ENCODE data around the gene PLA2G4A. TPM values are rescaled to one million over a fixed set of nuclear protein-coding genes. Genes with fewer than 3 reads are reported as not detected.

The PLA2G4A gene
- polyA plus RNA-seq, 4 donors = 7.4 to 14.0 (median 11.5) TPM

GRCh38 chr1:186966456-186966855 lies 137.7 kb downstream of the PLA2G4A start:
- DNase-seq (ENCODE audit: low read depth in 4 of 4, low spot score in 3 of 4) = no peak

GRCh38 chr1:186967656-186968394 lies 139.1 kb downstream of the PLA2G4A start:
- no peak for DNase-seq (ENCODE audit: low read depth in 4 of 4, low spot score in 3 of 4)

DNA sequence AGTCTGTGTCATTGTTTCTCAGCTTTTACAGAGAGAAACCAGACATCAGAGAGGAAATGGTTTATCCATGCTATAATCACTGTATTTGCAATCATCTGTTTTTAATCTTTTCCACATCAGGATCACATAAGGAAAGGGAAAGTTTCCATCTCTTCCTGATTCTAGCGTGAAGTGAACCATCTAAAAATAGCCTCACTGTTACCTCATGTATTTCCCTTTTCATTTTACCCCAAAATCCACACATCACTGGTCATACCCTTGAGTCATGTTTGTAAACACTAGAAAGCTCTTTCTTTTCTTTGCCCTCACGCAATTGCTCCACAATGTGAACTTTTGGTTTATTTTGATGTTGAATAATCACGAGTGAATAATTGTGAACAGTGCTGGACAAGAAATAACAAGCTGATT lies 146.0 kb downstream of the PLA2G4A start:
- DNase-seq (ENCODE audit: low read depth in 4 of 4, low spot score in 3 of 4) = no peak

- no peak for DNase-seq (ENCODE audit: low read depth in 4 of 4, low spot score in 3 of 4)
These were observed 146.5 kb downstream of the PLA2G4A start for GRCh38 chr1:186975220-186975619.

DNA sequence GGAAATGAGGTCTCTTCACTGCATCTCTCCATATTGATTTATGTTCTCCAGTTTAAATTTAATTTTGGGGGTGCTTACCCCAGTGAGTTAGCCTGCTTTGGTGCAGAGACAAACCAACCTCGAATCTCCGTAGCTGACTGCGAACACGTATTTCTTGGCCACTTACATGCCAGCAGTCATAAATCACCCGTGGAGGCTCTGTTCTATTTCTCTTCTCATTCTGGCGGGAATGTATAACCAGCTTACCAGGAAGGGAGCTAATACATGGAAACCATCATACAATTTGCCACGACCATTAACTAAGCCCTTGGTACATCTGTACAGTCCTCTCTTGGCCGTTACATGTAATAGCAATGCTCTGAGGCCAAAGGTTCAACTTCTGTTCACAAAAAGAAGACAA lies 148.0 kb downstream of the PLA2G4A start:
- no peak for DNase-seq (ENCODE audit: low read depth in 4 of 4, low spot score in 3 of 4)

GRCh38 chr1:186977266-186977957 lies 148.7 kb downstream of the PLA2G4A start:
- DNase-seq (ENCODE audit: low read depth in 4 of 4, low spot score in 3 of 4) = no peak

DNA sequence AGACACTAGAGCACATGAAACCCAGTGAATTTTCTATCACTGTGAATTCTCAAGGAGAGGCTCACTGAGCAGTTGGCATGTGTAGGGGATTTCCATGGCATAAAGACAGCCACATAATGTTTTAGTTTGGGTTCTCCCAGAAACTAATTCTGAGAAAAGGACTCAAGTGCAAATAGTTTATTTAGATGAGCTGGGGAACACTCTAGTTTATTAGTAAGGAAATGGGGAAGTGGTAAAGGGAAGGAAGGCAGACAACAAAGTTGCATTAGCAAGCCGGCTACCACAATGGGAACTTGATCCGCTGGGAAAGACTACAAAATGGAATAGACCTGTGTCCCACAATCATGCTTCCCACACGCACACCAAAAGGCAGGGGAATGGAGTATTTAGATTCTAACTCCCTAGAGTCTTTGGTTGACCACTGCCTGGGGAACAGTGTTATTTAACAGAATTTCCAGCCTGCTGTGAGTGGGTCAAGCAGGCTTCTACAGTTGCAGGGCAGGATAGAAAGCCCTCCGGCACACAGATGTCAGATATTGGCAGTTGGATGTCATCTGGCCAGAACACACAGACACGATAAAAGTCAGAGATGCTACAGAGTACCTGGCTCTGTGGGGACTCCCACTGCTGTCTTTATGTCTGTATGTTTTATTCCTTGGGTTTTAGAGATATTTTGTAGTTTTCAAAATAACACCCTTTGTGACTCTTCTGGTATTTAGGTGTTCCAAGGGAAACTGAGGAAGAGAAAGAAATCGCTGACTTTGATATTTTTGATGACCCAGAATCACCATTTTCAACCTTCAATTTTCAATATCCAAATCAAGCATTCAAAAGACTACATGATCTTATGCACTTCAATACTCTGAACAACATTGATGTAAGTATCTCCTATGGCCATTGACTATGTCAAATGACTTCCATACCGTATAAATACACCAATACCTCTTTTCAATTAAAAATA lies 150.1 kb downstream of the PLA2G4A start:
- no peak for DNase-seq (ENCODE audit: low read depth in 4 of 4, low spot score in 3 of 4)

GRCh38 chr1:186980400-186980799 lies 151.7 kb downstream of the PLA2G4A start:
- DNase-seq (ENCODE audit: low read depth in 4 of 4, low spot score in 3 of 4) = no peak

- no peak for DNase-seq (ENCODE audit: low read depth in 4 of 4, low spot score in 3 of 4)
These were observed 153.4 kb downstream of the PLA2G4A start for GRCh38 chr1:186982116-186982515.

DNA sequence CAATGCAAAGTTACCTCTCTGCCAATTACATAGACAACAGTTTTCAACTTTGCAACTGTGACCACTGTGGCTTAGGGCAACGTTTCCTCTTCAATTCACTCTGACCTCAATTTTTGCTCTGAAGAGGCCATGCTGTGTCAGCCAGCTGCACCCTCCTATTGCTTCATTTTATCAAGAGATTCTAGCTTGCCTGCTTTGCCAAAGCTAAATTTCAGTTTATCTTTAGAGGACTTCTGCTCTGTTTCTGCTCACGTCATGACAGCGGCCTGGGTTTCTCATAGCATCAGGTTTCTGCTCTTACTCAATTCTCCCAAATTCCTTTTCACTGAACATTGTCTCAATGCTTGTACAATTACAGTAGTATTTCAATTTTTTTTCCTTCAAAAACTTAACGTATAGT lies 154.6 kb downstream of the PLA2G4A start:
- DNase-seq (ENCODE audit: low read depth in 4 of 4, low spot score in 3 of 4) = no peak

- DNase-seq (ENCODE audit: low read depth in 4 of 4, low spot score in 3 of 4) = no peak
These were observed 156.2 kb downstream of the PLA2G4A start for GRCh38 chr1:186984959-186985358.

DNA sequence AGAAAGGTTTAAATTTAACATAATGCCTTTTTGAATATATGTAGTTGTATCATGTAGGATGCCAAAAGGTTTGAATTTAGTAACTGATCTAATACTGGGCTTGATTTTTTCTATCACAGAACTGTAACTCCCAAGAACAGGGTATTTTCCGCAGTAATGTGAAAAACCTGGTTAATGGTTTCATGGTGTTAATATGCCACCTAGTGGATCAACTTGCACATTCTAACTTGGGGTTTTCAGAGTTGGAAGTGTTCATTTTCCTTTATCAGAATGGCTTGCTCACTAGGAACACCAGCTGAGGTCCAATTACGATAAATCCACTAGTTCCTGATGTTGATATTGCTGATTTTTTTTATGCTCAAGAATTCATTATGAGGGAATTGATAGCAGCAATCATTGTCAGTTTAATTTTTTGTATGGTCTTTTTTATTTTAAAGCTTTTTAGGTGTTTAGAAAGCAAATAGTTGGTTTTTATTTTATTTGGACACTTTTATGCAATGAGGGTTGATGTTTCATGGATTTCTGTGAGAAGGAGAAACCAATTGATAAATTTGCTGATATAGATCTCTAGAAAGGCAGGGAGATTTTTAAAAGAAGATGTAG lies 157.2 kb downstream of the PLA2G4A start:
- peak; percentile 10 to 34 (median 28) for DNase-seq (ENCODE audit: low read depth in 4 of 4, low spot score in 3 of 4)

DNA sequence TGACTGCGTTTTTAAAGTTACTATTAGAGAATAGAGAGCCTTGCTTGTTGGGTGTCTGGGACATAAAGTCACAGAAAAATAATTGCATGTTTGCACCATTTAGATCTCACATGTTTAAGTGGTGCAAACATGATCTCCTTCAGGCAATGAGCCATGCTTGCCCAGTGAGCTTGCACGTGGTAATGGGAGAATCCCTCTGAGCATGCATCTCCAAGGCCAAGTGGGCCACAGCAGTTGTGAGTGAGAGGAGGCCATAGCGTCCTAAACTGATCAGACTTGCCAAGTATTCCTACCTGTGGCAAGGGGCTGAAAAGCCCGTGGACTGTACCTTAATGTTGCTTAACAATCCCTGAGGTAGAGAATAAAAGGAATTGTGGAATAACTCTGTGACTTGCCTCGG lies 158.3 kb downstream of the PLA2G4A start:
- no peak for DNase-seq (ENCODE audit: low read depth in 4 of 4, low spot score in 3 of 4)

- DNase-seq (ENCODE audit: low read depth in 4 of 4, low spot score in 3 of 4) = no peak
These were observed 159.0 kb downstream of the PLA2G4A start for GRCh38 chr1:186987769-186988168.

GRCh38 chr1:186993996-186994395 lies 165.2 kb downstream of the PLA2G4A start:
- no peak for DNase-seq (ENCODE audit: low read depth in 4 of 4, low spot score in 3 of 4)

- DNase-seq (ENCODE audit: low read depth in 4 of 4, low spot score in 3 of 4) = no peak
These were observed 166.1 kb downstream of the PLA2G4A start for GRCh38 chr1:186994897-186995296.

DNA sequence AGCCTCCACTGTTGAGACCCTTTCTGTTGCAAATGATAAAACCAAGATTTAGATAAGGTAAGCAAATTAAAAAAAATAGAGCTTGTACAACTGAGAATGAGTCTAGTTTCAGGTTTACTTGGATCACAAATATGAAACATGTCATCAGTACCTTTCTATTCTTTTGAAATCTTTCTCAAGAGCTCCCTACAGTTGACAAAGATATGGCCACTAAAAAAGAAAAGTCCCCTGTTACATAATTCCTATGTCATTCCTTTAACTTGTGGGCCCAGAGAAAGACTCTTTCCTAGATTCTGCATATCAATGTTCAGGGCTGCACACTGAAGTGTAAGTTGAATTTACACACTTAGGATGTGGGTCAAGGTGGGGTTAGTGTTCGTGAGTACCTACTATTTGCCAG lies 168.1 kb downstream of the PLA2G4A start:
- DNase-seq (ENCODE audit: low read depth in 4 of 4, low spot score in 3 of 4) = no peak

- no peak for DNase-seq (ENCODE audit: low read depth in 4 of 4, low spot score in 3 of 4)
These were observed 169.1 kb downstream of the PLA2G4A start for GRCh38 chr1:186997877-186998276.

GRCh38 chr1:186999506-186999905 lies 170.8 kb downstream of the PLA2G4A start:
- DNase-seq (ENCODE audit: low read depth in 4 of 4, low spot score in 3 of 4) = no peak

GRCh38 chr1:187001198-187001889 lies 172.6 kb downstream of the PLA2G4A start:
- no peak for DNase-seq (ENCODE audit: low read depth in 4 of 4, low spot score in 3 of 4)
